T-helper 2 cell treated with Interferon-gamma antibody and Interleukin-4, amounts not matched to agents 100 ng/mL and 5 ng/mL, for 36 hours (primary cell): Measurements from ENCODE around the gene MORF4L1. TPM values are rescaled to one million over a fixed set of nuclear protein-coding genes. Genes with fewer than 3 reads are reported as not detected.
"Not testable (repeated sequence)": the region's sequence is repeated elsewhere in the genome, so short reads cannot be mapped to it uniquely, and the experiment has no call there.

Experiments used
- intact Hi-C: fragments of 100-400 bp; cut with micrococcal nuclease; formaldehyde crosslinking; loops from one replicate; pipeline ENCODE4 v1.15.1; 2023
- total RNA-seq: library from RNA; stranded (reverse); gene quantifications from 2 replicates; pipeline ENCODE4 v1.2.3, GENCODE V29; 2022

Gene MORF4L1
- total RNA-seq, 1 donor from 2014 or later = 265 TPM

DNA sequence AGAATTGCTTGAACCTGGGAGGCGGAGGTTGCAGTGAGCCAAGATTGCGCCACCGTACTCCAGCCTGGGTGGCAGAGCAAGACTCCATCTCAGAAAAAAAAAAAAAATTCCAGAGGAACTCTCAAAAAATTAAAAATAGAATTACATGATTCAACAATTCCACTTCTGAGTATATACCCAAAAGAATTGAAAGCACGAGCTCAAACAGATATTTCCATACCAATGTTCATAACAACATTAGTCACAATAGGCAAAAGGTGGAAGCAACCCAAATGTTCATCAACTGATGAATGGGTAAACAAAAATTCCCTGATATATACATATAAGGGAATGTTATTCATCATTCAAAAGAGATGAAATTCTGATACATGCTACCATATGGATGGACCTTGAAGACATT lies 16.9 kb upstream of the MORF4L1 start:
- intact Hi-C loops = no loop called here

DNA sequence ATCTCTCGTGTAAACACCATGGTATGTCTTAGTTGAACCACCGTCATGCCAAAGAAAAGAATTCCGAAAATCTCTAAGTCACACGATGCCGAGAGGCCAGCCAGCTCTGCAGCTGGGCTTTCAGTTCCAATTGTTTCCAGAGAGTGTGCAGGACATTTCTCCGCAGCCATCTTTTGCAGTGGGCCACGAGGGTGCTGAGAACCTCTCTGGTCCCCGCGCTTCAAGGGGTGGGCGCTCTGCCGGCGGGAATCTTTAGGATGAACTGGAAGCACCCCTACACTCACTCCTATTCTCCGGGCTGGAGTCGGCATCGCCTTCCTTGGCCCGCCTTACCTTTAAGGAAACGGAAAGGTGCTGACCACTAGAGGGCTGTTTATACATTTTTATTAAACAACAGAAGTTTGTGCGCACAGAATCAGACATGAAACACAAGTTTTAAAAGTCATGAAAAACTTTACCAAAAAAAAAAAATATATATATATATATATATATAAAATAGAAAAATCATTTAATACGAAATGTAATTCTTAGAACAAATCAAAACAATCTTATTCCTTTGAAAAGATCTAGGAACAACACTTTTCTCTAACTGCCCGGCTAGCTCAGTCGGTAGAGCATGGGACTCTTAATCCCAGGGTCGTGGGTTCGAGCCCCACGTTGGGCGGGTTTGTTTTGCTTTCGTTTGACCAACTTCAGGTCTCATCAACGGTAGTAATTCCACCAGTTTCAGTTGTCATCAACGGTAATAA lies 12.5 kb upstream of the MORF4L1 start:
- intact Hi-C loops = loop anchor here (1.0 kb wide), 1 partner anchor 13 kb away; no protein-coding TSS in a partner anchor

DNA sequence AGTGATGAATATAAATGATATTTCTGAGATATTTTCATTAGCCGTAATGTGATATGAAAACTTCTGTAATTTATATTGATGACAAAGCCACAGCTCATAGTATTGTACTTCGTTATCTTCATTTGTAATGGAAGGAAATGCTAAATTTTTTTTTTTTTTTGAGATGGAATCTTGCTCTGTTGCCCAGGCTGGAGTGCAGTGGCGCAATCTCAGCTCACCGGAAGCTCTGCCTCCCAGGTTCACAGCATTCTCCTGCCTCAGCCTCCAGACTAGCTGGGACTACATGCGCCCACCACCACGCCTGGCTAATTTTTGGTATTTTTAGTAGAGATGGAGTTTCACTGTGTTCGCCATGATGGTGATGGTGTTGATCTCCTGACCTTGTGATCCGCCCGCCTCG lies 7.1 kb upstream of the MORF4L1 start:
- intact Hi-C loops = not testable (repeated sequence)

DNA sequence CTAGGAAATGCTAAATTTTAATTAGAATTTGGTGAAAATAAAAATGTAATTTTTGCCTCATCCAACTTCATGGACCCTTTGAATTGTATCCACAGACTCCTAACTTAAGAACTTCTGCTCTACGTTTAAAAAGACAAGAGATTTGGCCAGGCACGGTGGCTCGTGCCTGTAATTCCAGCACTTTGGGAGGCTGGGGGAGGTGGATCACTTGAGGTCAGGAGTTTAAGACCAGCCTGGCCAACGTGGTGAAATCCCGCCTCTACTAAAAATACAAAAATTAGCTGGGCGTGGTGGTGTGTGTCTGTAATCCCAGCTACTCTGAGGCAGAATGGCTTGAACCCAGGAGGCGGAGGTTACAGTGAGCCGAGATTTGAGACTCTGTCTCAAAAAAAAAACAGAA lies 6.7 kb upstream of the MORF4L1 start:
- intact Hi-C loops = not testable (repeated sequence)

DNA sequence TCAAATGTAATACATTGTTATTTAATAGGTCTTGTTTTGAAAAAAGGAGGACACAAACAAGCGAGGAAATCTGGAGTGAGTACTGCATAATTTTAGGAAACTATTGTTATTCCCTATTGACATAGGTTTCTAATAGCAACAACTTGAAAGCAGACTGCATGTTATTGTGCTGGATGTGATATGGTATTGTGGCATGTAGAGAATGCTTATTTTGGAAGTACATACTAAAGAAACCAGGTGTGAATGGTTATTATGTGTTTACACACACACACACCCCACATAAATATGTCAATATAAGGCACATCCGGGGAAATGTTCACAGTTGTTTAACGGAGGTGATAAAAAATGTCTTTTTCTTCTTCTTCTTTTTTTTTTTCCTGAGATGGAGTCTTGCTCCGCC lies 5.9 kb upstream of the MORF4L1 start:
- intact Hi-C loops = no loop called here

DNA sequence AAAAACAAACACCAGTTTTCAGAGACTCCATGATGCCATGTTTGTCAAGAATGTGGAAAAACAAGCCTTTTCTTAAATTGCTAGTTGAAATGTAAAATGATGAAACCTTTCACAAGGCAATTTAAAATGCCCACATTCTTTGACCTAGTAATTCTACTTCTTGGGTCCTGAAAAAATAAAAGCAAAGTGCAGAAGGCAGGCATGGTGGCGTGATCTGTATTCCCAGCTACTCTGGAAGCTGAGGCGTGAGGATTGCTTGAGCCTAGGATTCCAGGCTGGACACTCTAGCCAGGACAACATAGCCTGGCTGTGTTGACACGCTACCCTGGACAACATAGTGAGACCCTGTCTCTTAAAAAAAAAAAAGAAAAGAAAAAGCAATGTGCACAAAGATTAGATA lies 4.3 kb upstream of the MORF4L1 start:
- intact Hi-C loops = no loop called here

DNA sequence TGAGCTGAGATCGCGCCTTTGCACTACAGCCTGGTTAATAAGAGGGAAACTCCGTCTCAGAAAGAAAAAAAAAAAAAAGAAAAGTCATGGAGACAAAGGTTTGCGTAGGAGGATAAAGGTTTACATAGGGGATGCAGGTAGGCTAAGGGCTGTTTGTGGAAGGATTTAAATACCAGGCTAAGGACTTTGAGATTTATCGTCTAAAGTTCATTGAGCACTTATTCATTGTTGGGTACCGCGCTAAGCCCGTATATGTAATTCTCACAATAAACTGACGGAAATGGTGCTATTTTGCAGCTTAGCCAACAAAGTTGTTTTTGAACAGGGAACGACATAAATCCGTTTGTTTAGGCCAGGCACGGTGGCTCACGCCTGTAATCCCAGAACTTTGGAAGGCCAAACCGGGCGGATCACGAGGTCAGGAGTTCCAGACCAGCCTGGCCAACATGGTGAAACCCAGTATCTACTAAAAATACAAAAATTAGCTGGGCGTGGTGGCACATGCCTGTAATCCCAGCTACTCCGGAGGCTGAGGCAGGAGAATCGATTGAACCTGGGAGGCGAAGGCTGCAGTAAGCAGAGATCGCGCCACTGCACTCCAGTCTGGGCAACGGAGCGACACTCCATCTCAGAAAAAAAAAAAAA lies 1.1 kb upstream of the MORF4L1 start:
- intact Hi-C loops = loop anchor here (5.0 kb wide), 3 partner anchors 109 to 434 kb away; partner anchors contain the start of genes IREB2 and PSMA4

DNA sequence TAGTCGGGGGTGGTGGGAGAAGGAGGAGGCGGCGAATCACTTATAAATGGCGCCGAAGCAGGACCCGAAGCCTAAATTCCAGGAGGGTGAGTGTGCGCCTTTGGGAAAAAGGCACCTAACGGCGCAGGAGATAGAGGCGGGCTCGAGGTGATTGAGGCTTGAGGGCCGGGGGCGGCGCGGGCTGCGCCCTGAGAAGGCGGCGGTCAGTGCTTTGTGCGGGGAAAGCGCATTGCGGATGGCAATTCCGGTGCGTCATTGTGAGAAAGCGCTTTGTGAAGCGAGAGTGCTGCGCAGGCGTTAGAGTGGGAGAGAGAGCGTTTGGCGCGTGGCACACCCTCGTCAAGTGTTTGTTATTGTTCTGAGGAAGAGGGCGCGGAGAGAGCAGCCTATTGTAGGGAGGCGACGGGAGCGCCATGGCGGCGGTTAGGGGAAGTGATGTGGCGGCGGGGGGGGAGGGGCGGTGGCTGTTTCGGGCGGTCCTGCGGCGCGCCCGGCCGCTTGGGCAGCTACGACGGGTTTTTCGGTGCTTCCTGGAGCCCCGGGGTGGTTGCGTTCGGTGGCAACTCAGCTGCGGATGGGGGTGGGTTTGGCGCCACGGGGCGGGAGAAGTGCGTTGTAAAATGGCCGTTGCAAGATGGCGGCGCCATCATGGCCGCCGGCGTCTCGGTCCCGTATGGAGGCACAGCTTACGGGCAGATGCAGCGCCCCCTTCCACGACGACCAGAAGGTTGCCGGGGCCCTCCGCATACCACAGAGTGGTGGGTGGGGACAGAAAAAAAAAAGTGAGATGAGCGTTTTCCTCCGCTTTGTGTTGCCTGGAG lies 492 bp downstream of the MORF4L1 start:
- intact Hi-C loops = loop anchor here (1.0 to 5.0 kb wide), 4 partner anchors 13 to 436 kb away; partner anchors contain the start of genes IREB2 and PSMA4

DNA sequence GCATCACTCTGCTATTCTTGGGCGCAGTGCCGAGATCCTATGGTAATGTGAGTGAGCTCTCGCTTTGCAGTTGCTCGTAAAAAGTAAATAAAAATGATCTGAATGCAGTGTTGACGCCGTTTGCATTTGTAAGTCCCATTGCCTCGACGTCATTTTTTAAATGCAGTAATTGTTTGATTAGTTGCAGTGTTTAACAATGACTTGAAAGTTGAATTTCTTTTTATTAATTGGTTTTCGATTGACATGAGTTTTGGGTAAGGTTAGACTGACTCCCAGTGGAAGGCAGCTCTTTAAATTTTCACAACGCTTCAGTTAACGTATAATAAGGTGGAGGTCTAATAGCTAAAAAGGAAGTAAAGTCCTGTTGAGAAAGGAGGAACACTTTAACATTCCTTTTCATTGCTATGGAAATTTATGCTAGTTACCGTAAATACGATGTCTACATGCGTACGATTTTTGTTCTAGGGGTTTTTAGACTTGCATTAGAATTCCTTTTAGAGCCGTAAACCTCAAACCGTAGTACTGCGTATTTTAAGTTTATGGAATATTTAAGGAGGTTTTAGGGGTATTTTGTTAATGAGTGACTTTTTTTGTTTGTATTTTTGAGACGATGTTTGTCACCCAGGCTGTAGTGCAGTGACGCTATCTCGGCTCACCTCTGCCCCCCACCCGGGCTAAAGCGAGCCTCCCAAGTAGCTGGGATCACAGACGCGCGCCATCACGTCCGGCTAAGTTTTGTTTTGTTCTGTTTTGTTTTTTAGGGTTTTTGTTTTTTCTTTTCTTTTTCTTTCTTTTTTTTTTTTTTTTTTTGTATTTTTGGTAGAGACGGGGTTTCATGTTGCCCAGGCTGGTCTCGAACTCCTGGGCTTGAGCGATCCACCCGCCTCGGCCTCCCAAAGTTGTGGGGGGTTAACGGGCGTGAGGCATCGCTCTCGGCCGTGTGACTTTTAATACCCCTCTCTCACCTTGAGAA lies 1.4 kb downstream of the MORF4L1 start:
- intact Hi-C loops = loop anchor here (1.0 to 5.0 kb wide), 4 partner anchors 14 to 437 kb away; partner anchors contain the start of genes IREB2 and PSMA4

DNA sequence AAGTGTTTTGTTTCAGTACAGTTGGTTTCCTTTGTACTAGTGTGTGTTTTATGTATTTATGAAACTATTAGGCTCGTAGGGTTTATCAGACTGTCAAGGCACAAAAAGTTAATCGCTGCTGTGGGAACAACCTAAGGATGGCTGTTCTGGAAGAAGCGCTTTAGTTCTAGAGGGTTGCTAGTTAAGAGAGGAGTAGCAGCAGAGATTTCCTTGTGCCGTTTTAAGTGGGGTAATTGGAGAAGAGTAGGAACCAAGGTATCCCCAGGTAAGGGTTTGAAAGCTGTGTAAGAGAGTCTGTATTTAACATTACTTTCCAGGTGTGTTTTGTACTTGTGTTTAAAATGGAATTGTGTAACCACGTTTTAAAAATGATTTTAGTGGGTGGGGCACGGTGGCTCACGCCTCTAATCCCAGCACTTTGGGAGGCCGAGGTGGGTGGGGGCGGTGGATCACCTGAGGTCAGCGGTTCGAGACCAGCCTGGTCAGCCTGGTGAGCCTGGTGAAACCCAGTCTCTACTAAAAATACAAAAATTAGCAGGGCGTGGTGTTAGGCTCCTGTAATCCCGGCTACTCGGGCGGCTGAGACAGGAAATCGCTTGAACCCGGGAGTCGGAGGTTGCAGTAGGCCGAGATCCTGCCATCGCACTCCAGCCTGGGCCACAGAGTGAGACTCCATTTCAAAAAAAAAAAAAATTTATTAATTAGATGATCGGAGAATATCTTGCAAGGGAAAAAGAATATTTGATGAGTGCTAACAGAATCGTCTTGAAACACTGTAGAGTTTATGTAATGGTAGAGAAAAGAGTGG lies 2.6 kb downstream of the MORF4L1 start:
- intact Hi-C loops = no loop called here

DNA sequence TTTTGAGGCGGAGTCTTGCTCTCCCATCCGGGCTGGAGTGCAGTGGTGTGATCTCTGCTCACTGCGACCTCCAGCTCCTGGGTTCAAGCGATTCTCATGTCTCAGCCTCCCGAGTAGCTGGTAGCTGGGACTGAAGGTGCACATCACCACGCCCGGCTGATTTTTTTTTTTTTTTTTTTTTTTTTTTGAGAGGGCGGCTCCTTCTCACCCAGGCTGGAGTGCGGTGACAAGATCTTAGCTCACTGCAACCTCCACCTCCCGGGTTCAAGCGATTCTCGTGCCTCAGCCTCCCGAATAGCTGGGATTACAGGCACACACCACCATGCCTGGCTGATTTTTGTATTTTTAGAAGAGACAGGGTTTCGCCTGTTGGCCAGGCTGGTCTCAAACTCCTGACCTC lies 4.3 kb downstream of the MORF4L1 start:
- intact Hi-C loops = not testable (repeated sequence)

DNA sequence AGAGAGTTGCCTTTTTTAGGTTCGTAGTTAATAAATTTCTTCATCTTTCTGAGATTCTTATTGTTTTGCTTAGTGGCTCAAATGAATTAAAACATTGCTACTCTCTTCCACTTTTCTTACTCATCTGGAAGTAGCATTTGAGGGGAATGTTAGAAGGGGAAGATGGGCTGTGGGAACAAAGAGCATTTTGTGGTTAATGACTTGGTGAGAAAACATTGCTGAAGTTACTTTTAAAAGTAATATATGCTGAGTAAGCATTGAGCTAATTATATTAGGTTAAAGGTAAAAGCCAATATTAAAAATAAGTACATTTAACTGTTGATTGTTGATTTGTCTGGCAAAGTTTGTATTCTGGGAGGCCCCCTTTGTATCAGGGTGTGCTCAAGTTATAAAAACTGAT lies 5.7 kb downstream of the MORF4L1 start:
- intact Hi-C loops = no loop called here

DNA sequence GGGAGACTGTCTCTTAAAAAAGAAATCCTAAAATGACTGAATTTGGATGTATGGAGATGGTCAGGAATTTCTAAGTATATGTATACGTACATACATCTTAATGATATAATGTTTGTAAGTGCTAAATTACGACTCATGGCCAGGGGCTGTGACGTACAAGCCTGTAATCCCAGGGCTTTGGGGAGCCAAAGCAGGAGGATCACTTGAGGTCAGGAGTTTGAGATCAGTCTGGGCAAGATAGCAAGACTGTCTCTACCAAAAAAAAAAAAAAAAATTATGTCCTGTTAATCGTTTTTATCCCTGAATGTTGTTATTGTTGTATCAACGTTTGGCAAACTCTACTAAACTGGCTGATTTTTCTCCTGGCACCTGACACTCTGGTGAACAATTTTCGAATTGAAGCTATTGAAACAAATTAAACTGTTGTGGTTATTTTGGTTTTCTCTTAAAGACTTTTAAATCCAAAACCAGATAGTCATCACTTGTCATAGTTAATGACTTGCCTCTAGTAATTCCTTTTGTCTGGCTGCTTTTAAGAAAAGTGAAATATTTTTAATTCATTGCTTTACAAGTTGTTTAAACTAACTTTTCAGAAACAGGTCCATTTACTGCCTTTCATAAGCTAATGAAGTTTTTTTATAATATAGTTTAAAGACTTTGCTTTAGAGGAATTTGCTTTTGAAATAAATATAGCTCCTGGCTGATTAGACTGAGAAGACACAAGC lies 7.0 kb downstream of the MORF4L1 start:
- intact Hi-C loops = no loop called here

DNA sequence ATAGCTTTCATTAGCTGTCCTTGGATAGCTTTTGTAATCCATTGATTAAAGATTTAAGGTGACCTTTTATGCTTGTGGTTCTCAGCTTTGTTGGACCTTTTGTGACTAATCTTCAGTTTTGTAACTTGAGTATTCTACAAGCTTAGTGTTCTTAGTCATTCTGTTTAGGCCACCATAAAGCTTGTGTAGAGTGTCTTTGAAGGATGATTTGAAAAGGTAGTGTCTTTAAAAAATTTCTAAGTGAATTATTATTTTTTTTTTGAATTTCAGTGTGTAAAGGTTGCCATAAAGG lies 7.5 kb downstream of the MORF4L1 start:
- intact Hi-C loops = no loop called here

DNA sequence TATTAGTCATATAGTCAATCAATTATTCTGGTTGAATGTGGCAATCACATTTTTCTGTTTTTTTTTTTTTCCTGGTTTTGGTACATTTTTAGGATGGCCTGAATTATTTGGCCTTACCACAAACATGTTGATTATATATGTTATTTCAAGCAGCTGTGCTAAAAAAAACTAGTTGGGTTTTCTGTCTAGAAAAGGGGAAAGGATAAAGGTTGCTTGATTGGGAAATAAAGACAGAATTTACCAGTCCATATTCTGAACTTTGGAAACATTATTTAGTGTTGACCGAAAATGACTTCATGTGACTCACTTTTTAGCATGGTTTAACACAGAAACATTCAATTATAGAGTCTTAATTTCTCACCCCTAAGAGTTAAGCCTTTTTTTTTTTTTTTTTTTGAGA lies 8.1 kb downstream of the MORF4L1 start:
- intact Hi-C loops = no loop called here

DNA sequence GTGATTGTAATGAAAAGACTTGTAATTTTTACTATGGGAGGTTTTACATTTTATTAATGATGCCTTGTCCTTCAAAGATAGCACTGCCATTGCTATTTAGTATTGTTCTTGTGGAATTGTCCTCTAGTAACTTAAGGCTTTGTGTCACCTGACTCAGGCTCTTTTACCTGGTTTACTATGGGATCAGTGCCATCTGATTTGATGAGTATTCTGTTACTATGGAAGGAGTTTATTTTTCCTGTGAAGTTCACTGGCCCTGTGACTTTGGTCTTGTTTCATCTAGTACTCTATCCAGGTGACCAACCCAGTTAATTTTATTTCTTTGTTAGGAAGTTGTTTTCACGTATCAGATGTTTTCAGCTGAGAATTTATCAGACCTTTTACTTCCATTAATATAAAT lies 9.0 kb downstream of the MORF4L1 start:
- intact Hi-C loops = no loop called here

DNA sequence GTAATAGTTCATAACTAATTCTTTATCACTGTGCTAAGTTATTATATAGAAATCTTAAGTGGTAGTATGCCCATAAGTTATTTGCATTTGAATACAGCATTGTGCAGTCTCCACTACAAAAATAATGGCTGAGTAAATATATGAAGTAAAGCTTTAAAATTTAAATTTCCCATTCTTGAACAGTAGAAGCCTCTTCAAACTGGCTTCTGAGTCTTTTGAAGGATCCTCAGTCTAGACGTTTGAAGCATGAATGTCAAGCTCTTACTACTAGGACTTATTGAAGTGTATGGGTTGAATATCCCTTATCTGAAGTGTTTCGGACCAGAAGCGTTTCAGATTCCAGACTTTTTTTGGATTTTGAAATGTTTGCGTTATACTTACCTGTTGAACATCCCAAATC lies 16.3 kb downstream of the MORF4L1 start:
- intact Hi-C loops = no loop called here

DNA sequence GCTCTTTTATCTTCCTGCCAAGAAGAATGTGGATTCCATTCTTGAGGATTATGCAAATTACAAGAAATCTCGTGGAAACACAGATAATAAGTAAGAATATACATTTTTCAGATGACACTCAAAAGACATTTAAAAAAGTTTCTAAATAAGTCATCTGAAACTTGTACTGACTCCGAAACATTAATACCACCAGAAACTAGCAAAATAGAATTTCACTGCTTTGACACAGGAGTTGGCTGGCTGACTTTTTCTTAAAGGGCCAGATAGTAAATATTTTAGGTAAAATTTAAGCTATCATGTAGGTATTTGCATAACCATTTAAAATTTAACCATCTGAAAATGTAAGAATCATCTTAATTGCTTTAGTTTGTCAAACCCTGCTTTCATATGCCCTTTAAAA lies 20.8 kb downstream of the MORF4L1 start:
- intact Hi-C loops = no loop called here

DNA sequence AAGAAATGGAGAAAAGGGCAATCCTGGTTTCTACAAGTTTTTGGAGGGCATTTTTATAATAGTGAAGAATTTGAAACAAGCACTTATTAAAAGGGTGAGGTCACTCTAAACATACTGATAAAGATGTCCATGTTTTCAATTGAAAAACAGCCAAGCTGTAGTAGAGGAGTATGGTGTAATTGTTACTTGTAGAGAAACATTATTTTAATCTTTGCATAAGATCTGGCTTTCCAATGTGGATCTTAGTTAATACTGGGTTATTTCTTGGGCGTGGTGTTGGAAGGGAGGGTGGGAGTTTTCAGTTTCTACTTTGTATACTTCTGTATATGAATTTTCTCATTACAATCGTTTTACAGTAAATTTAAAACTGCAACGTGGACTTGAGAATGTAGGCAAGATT lies 22.8 kb downstream of the MORF4L1 start:
- intact Hi-C loops = no loop called here
